Measurements from ENCODE around the gene FCGR2B. TPM values are rescaled to one million over a fixed set of nuclear protein-coding genes. Genes with fewer than 3 reads are reported as not detected.
"Not testable (repeated sequence)": the region's sequence is repeated elsewhere in the genome, so short reads cannot be mapped to it uniquely, and the experiment has no call there.

Gene FCGR2B
- total RNA-seq: under 1 TPM; 0.23 to 0.33 TPM

GRCh38 chr1:161662684-161663339 is at the start of gene FCGR2B:
TSS of gene FCGR2B (plus strand) at chr1:161663143. CDS start at chr1:161663242, 99 bp downstream.
- H3K27ac Mint-ChIP-seq; DNase-seq; POLR2A ChIA-PET; H3K36me3 Mint-ChIP-seq; H3K4me3 Mint-ChIP-seq; H3K27me3 Mint-ChIP-seq; H3K9me3 Mint-ChIP-seq; ATAC-seq (ENCODE audit: low read depth); H3K4me1 Mint-ChIP-seq: not testable (repeated sequence)

- ATAC-seq (ENCODE audit: low read depth); H3K27me3 Mint-ChIP-seq; H3K4me3 Mint-ChIP-seq; H3K36me3 Mint-ChIP-seq; H3K27ac Mint-ChIP-seq; DNase-seq; H3K9me3 Mint-ChIP-seq; POLR2A ChIA-PET: not testable (repeated sequence)
- peaks cover 19% of the 10 kb centered on the region for H3K4me1 Mint-ChIP-seq
Observed at GRCh38 chr1:161616417-161616816, 46.5 kb upstream of the FCGR2B start.

GRCh38 chr1:161618517-161618916 is 44.4 kb upstream of the FCGR2B start:
- H3K4me3 Mint-ChIP-seq; H3K27me3 Mint-ChIP-seq; H3K27ac Mint-ChIP-seq; H3K36me3 Mint-ChIP-seq; H3K9me3 Mint-ChIP-seq; POLR2A ChIA-PET; ATAC-seq (ENCODE audit: low read depth); DNase-seq: not testable (repeated sequence)
- H3K4me1 Mint-ChIP-seq: peaks cover 18% of the 10 kb centered on the region

GRCh38 chr1:161620399-161620798 is 42.5 kb upstream of the FCGR2B start:
- H3K36me3 Mint-ChIP-seq; DNase-seq; ATAC-seq (ENCODE audit: low read depth); H3K27me3 Mint-ChIP-seq; H3K27ac Mint-ChIP-seq; H3K9me3 Mint-ChIP-seq; POLR2A ChIA-PET: not testable (repeated sequence)
- peaks cover 30% of the 10 kb centered on the region for H3K4me1 Mint-ChIP-seq
- peak overlapping the region; percentile 91 for H3K4me3 Mint-ChIP-seq

GRCh38 chr1:161621181-161622000 is 41.6 kb upstream of the FCGR2B start:
- peak; percentile 81 for DNase-seq
- H3K9me3 Mint-ChIP-seq, H3K27me3 Mint-ChIP-seq, H3K36me3 Mint-ChIP-seq: not testable (repeated sequence)
- ATAC-seq (ENCODE audit: low read depth): peak; percentile 64
- Mint-ChIP-seq H3K4me1 (peaks cover 30% of the 10 kb centered on the region), H3K4me3 (peak overlapping the region; percentile 91), H3K27ac (peak overlapping the region; percentile 92)
- POLR2A ChIA-PET: interaction anchor here (0.7 kb wide), 1 partner anchor 125 kb away, joined by 3 read pairs; no protein-coding TSS in a partner anchor

- ATAC-seq (ENCODE audit: low read depth): peak; percentile 18
- H3K36me3 Mint-ChIP-seq, H3K9me3 Mint-ChIP-seq, H3K27me3 Mint-ChIP-seq, DNase-seq, POLR2A ChIA-PET: not testable (repeated sequence)
- Mint-ChIP-seq H3K4me1 (peaks cover 34% of the 10 kb centered on the region), H3K4me3 (peak overlapping the region; percentile 91), H3K27ac (peak overlapping the region; percentile 92)
Observed at GRCh38 chr1:161622054-161622453, 40.9 kb upstream of the FCGR2B start.

DNA sequence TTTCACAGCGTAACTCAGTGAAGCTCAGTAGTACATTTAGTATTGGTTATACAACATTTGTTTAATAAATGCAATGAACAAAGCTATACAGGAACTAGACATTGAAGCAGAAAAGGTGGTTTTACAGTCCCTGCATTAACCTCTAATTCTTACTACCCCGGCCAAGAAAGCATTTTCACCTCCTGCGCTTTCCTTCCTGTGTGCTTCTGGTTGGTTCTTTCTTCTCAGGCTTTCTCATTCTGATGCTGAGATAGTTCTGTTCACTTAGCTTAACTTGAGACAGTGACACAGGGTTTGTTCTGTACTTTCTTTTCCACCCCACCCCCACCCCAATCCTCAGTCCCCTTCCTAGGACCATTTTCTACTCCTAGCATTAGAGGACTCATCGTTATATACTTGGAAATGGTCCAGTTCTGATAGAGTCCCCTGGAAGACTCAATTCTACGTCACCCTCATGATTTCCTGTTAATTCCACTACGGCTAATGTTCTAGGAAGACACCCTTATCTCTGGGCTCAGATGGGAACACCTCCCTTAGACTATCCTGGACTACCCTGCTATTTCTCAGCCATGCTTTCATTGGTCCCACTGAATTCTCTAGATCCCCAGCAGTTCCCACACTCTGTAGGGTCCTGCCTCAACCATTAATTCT is 39.4 kb upstream of the FCGR2B start:
- peak overlapping the region; percentile 83 for H3K27ac Mint-ChIP-seq
- POLR2A ChIA-PET, H3K27me3 Mint-ChIP-seq, DNase-seq, H3K36me3 Mint-ChIP-seq, H3K9me3 Mint-ChIP-seq: not testable (repeated sequence)
- peaks cover 34% of the 10 kb centered on the region for H3K4me1 Mint-ChIP-seq
- peak; percentile 40 for ATAC-seq (ENCODE audit: low read depth)
- H3K4me3 Mint-ChIP-seq: peak overlapping the region; percentile 78

GRCh38 chr1:161624605-161625004 is 38.3 kb upstream of the FCGR2B start:
- DNase-seq; POLR2A ChIA-PET; H3K9me3 Mint-ChIP-seq; H3K4me3 Mint-ChIP-seq; H3K36me3 Mint-ChIP-seq; H3K27ac Mint-ChIP-seq; ATAC-seq (ENCODE audit: low read depth); H3K27me3 Mint-ChIP-seq: not testable (repeated sequence)
- peaks cover 34% of the 10 kb centered on the region for H3K4me1 Mint-ChIP-seq

DNA sequence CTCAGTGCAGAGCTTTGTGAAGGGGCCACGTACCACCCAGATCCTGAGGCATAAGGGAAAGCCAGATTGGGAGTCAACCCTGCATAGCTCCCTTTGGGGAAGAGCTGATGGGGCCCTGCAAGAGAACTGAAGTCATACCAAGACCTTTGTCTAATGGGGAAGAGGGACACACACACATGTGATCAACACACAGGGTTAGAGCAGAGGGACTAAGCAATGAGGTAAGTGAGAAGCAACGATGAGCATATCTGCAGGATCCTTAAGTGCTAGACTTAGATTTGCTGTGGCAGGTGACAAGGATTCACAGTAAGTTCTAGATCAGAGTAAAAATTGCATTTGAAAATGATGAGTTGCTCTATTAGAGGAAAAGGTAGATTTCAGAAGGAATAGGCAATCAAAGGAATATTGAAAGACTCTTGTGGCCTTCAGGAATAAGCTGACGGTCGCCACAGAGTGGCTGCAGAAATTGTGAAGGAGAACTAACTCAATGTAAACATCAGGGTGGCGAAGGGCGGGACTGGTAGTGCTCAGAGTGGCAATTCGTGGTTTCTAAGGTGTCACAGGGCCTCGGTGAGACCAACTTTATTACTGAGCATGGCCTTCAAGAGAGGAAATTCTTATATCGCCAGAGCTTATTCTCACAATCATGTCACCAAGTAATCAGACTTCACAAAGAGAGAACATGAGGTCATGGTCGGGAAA is 36.3 kb upstream of the FCGR2B start:
- ATAC-seq (ENCODE audit: low read depth); POLR2A ChIA-PET; H3K27me3 Mint-ChIP-seq; H3K4me3 Mint-ChIP-seq; H3K36me3 Mint-ChIP-seq; H3K9me3 Mint-ChIP-seq; DNase-seq; H3K27ac Mint-ChIP-seq: not testable (repeated sequence)
- peaks cover 26% of the 10 kb centered on the region for H3K4me1 Mint-ChIP-seq

GRCh38 chr1:161630128-161630742 is 32.7 kb upstream of the FCGR2B start:
- DNase-seq; H3K36me3 Mint-ChIP-seq; H3K27me3 Mint-ChIP-seq; H3K9me3 Mint-ChIP-seq; POLR2A ChIA-PET; H3K4me3 Mint-ChIP-seq; ATAC-seq (ENCODE audit: low read depth); H3K4me1 Mint-ChIP-seq; H3K27ac Mint-ChIP-seq: not testable (repeated sequence)

DNA sequence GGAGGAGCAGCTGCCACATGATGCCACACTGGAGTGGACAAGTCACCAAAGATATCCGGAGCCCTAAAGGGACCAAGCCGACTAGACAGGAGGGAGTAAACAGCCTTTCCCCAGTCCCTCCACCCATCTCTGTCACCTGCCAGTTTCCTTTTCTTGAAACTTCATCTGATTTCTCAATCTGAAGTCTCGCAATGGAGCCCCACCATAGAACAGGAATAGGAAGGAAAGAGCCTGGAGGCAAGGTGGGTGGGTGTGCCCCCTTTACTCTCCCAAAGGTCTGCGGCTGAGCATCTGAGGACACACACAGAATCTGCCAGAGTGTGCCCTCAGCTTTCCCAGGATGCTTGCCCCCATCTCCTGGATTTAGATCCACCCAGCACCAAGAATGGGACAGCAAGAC is 31.9 kb upstream of the FCGR2B start, which contains the start of gene FCGR3B:
Gene FCGR3B (minus strand): TSS at position 101 of the 400 bp plus-strand sequence. CDS start 82 bp downstream, at position 19.
- Mint-ChIP-seq H3K36me3 (peaks cover 1% of the 10 kb centered on the region), H3K9me3 (peaks cover 5% of the 10 kb centered on the region), H3K4me3 (no peak within 1 kb of the TSS), H3K4me1 (peaks cover 7% of the 10 kb centered on the region), H3K27ac (no peak within 1 kb of the TSS), H3K27me3 (no peaks in the 10 kb centered on the region)
- POLR2A ChIA-PET: no interaction called here
- no peak for DNase-seq
- ATAC-seq (ENCODE audit: low read depth): no peak

DNA sequence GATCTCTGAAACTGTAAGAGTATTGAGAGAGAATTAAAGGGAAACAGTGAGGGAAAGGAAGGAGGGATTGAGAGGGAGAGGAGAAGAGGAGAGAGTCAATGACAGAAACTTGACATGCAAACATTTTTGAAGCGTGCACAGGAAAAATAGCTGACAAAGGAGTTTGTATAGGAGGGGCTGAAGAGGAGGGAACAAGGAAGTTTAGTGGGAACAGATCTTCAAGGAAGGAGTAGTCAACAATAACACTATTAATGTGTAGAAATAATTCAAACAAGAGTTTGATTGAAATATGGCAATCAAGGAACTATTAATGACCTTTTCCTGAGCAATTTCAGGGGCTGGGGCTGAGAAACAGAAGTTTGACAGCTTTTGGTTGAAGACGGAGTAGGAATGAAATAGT is 27.9 kb upstream of the FCGR2B start:
- H3K4me3 Mint-ChIP-seq; H3K27ac Mint-ChIP-seq; H3K9me3 Mint-ChIP-seq; DNase-seq; H3K36me3 Mint-ChIP-seq; ATAC-seq (ENCODE audit: low read depth); H3K27me3 Mint-ChIP-seq; POLR2A ChIA-PET: not testable (repeated sequence)
- H3K4me1 Mint-ChIP-seq: peaks cover 11% of the 10 kb centered on the region
